Sigmoid colon (tissue), 3 donors: ENCODE data around the gene NCOA6.

Experiments used
- POLR2A ChIP-seq, 2 donors: fragments of 450-650 bp; IDR thresholded peaks; one replicate each; pipeline ENCODE4 v1.6.1; 2016; ENCODE audit warnings: antibody characterized with exemption in 2 of 2, mild to moderate bottlenecking in 2 of 2, moderate library complexity in 2 of 2
- TF ChIP-seq, protein P1 (sequence below), 4 experiments: fragments of 450-650 bp in 3 of 4; fragments of 200-600 bp in 1 of 4; IDR thresholded peaks; one replicate each; pipeline ENCODE4 v1.5.1; 2016 to 2019; ENCODE audit warnings: antibody characterized with exemption in 4 of 4, mild to moderate bottlenecking in 3 of 4, moderate library complexity in 2 of 4

DNA sequence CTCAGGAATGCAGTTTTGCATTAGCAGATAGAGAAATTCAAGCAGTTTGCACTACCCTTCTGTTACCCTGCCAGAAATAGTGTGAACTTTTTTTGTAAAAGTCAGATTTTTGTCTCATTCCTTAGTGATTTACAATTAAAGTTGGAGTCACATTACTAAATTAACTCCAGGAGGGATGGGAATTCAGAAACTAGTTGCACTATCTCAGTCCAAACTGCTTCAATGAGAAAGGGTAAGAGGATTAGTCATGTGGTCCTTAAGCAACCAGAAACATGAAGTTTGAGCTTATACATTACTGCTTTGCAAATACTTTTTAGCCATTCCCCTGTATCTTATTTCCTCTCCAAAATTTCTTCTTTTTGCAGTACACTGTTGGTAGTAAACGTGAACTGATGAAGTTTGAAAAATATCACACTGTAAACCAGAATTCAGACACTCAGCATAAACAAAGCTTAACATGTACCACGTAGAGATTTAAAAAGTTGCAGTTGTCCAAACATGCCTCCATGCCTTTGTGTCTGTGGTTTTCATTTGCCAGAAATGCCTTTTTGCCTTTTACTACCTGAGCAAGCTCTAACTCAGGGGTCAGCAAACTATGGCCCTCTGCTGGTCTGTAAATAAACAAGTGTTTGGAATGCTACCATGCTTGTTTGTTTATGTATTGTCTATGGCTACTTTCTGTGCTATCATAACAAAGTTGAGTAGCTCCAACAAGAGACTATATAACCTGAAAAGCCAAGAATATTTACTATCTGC lies 71.6 kb downstream of the NCOA6 start:
- TF ChIP-seq POLR2A (IDR thresholded peaks at IDR 0.05): no peak
- TF ChIP-seq, protein P1, sequence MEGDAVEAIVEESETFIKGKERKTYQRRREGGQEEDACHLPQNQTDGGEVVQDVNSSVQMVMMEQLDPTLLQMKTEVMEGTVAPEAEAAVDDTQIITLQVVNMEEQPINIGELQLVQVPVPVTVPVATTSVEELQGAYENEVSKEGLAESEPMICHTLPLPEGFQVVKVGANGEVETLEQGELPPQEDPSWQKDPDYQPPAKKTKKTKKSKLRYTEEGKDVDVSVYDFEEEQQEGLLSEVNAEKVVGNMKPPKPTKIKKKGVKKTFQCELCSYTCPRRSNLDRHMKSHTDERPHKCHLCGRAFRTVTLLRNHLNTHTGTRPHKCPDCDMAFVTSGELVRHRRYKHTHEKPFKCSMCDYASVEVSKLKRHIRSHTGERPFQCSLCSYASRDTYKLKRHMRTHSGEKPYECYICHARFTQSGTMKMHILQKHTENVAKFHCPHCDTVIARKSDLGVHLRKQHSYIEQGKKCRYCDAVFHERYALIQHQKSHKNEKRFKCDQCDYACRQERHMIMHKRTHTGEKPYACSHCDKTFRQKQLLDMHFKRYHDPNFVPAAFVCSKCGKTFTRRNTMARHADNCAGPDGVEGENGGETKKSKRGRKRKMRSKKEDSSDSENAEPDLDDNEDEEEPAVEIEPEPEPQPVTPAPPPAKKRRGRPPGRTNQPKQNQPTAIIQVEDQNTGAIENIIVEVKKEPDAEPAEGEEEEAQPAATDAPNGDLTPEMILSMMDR (IDR thresholded peaks at IDR 0.05): no peak
